NCI-H2196 treated with DMSO at 0.1 percent for 48 hours (cell line): ENCODE results near the gene NAV2.

Experiments
- DNase-seq: peaks from one replicate; lab custom pipeline; 2025; ENCODE audit not compliant: unreplicated experiment; lab: John Stamatoyannopoulos, UW

The NAV2 gene

GRCh38 chr11:19714387-19715363 lies 2.0 kb downstream of the NAV2 start:
- no peak for DNase-seq

DNA sequence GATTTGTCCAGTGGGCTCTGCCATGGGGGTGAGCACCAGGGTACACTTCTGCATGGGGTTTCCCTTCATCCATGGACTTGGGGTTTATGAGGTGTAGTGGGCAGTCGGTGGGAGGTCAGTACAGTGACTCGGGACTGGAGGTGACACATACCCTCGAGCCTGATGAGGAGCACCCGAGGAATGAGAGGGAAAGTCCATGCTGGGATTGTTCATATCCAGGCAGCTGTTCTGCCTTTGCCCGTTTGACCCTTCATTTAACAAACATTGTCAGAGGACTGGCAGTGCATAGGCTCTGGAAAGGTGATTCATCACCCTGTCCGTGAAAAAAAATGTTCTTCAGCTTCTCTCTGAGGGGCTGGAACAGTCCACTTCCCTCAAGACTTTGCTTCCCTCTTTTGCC lies 2.7 kb downstream of the NAV2 start:
- DNase-seq: no peak

DNA sequence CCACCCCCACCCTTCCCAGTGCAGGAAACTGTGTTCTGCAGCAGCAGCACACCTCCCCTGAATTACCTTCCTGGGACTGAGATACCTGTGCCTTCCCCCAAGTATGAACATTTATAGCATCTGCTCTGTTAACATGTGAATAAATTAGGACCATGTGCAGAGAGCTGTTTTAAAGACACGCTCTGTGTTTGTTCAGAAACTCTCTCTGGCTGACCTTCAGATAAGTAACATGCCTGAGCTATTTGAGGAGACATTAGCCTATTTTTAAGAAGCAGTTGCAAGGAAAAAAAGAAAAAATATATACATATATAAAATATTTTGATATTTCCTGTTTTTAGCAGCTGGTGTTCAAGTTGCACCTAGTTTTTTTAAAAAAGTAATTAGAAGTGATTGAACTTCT lies 5.4 kb downstream of the NAV2 start:
- DNase-seq: no peak

DNA sequence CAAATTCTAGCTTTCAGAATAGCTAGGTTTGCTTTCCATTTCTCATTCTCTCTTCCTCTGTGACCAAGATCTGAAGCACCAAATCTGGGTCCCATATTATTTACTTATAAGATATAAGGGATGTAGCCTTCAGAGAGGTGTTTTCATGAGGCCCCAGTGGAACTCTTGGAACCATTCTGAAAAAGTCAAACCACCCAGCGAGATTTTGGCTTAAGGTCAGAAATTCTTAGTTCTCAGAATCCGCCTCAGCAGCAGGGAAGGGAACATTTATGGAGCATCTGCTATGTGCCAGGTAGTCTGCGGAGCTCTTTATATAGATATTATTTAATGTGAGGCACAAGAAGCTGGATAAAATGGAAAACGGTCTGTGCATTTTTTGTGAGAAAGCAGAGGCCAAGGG lies 6.3 kb downstream of the NAV2 start:
- no peak for DNase-seq

DNA sequence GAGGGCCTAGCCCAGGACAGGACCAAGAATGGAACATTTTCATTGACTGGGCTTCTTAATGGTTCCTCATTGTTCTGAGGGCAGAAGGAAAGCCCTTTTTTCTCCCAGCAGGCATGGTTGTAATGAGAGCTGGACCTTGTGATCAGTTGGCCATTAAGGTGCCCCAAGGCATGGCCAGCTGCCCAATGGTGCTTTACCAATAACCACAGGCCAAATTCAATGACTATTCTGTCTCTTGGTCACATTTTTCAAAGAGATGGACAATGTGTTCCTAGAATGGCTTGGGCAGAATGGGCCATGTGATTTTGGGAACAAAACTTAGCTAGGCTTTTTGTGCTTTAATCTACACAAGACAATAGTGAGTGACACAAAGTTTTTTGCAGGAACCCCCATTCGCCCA lies 7.3 kb downstream of the NAV2 start:
- DNase-seq: no peak

GRCh38 chr11:19721176-19721575 lies 8.5 kb downstream of the NAV2 start:
- DNase-seq: no peak

DNA sequence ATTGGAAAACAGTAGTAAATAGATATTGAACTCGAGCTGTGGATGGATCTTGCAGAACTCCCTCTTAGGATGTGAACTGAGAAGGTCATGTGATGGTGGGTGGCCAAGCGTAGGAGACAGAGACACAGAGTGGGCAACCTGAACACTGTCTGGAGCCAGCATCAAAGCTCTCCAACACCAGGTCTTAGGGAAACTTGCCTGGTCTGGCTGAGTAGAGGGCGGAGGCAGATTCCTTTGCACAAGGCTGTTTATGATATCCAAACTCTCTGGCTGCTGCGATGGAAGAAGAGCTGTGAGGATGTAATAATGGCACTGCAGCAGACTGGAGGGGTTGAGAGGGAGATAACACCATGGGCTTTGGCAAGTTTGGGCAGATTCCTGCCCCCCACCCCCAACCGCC lies 10.1 kb downstream of the NAV2 start:
- DNase-seq: no peak

DNA sequence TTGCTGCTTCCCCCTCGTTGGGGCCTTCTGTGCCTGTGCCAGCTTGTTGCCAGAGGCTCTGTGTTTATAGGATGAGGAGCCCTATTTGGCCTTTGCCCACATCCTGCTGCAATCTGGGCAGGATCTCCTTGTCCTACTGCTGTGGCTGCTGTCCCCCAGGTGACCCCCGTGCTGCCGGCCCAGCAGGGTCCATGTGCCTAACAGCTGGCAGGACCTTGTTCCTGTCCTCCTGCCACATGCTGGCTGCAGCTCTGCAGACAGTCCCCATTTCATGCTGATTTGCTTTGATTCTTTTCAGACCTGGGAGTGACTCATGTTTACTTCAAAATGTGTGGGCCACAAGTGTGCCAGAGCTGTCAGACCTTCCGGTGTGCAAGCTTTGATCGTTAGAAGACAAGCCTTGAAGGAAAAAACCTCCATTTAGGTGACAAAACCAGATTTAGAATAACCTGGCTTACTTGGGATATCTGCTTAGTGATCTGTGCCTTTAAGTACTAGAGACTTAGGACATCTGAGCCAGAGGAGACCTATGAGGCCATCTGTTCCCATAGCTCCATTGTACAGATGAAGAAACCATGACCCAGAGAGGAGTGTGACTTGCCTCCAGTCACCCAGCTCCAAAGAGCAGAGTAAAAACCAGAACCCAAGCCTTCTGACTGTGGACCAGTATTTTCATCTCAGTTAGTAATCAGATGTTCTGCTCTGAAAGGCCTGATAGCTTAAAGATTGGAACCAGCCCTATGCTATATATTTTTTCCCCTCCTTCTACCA lies 11.1 kb downstream of the NAV2 start:
- DNase-seq: no peak

GRCh38 chr11:19724765-19725164 lies 12.1 kb downstream of the NAV2 start:
- no peak for DNase-seq

DNA sequence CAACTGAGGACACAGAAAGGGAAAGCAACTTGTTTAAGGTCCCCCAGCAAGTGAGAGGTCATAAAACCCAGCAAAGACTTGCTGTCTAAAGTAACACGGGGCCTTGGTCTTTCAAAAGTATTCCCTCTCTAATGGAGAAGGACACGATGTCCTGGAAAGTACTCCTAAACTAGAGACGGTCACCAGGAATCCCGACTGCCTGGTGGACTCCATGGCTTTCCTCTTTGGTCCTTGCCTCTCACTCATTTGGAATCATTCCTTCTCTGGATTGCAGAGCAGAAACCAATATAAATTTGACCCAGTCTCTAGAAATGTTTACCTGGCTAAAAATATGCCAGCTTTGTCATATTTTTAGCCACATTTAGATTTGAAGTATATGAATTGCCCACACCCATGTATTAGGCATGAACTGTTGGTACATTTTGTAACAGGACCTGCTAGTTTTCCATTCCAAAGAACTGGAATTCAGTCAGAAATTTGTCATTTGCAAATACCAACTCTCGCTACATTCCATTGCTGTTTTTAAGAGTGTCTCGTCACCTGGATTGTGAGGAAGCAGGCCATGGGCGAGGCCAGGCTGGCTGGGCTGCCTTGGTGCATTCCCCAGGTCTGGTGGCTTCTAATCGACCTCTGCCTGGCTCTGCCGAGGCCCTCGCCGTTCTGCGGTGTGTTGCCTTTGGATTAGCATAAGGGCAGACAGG lies 12.9 kb downstream of the NAV2 start:
- no peak for DNase-seq

GRCh38 chr11:19727246-19727645 lies 14.6 kb downstream of the NAV2 start:
- DNase-seq: no peak

GRCh38 chr11:19728436-19728835 lies 15.8 kb downstream of the NAV2 start:
- no peak for DNase-seq

GRCh38 chr11:19729141-19729540 lies 16.5 kb downstream of the NAV2 start:
- no peak for DNase-seq

- DNase-seq: no peak
Observed at GRCh38 chr11:19730373-19730772, 17.7 kb downstream of the NAV2 start.

GRCh38 chr11:19734171-19734570 lies 21.5 kb downstream of the NAV2 start:
- DNase-seq: no peak

- DNase-seq: no peak
Observed at GRCh38 chr11:19735157-19735908, 22.7 kb downstream of the NAV2 start.

DNA sequence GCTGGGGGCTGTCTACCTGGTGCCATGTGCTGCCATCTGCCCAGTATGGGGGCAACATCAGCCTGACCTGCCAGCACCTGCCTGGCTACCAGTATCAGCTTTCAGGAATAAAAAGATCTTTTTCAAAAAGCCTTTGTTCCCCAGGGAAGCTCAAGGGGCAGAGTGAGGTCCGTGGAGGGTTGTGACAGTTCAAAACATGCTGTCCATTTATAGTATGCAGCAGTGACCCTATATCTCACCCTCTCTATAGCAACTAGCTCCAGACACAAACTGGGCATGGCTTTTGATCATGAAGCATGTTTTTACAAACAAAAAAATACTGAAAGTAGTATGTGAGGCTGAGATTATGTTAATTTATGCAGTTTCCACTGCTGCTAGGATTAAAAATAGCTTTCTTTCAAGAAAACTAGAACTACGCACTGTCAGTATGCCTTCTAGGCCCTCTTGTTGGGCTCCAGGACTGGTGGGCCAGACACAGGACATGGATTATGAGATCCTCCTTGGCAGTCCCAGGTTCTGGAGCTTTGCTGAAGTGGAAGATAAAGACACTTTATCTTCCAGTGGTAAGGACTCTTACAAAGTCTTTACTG lies 23.4 kb downstream of the NAV2 start:
- peak; percentile 32 for DNase-seq

DNA sequence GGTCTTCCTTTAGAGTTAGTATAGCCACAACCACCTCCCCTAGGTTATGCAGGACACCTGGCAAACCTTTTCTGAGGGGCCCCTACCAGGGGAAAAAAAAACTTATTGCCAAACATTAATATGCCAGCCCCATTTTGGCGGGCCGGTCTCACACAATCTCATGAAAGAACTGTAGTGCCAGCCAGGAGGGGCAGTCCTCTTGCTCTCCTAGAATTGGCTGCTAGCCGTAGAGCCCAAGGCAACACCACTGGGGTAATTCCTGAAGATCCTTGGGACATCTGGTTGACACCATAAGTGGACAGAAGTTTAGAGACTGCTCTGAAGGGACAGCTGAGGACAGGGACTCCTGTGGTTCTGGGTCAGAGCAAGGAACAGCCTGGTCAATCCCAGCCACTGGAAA lies 24.2 kb downstream of the NAV2 start:
- DNase-seq: no peak

DNA sequence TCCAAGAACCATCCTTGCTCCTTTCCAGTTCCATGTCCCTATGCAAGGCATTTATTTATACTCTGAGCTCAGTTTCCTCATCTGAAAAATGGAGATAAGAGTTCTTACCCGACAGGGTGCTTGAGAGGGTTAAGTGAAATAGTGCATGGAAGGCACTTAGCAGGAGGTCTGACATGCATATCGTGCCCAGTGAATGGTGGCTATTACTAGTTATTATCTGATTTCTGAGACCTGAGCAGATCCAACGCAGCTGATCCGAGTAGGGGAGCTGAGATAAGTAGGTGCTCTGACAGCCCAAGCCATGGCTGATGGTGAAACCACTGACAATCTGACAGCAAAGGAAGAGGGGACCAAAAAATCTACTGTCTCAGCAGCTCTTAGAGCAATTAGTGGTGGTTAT lies 24.9 kb downstream of the NAV2 start:
- no peak for DNase-seq

- no peak for DNase-seq
Observed at GRCh38 chr11:19738124-19738523, 25.5 kb downstream of the NAV2 start.
